Measurements from ENCODE around the gene FMNL3. TPM values are rescaled to one million over a fixed set of nuclear protein-coding genes. Genes with fewer than 3 reads are reported as not detected.

FMNL3 gene
- total and polyA plus RNA-seq, 2 of the 13 experiments (the other 11 are each of a cell fraction or from before 2014, with no cell fraction given) = 0.44 to 1.1 TPM

GRCh38 chr12:49707128-49707811 is at the start of gene FMNL3 (continued):
- TF ChIP-seq ZNF816 (CRISPR knock-in tag; IDR thresholded peaks at IDR 0.05; ENCODE audit: borderline replicate concordance) = no peak; the same call in 1 of the 2 replicates
- peak; percentile 75 for TF ChIP-seq HNRNPK (IDR thresholded peaks at IDR 0.05; ENCODE audit: low read depth, low read length, poor library complexity, severe bottlenecking)
- TF ChIP-seq ZBTB20 (CRISPR knock-in tag; IDR thresholded peaks at IDR 0.05; ENCODE audit: borderline replicate concordance, low read depth) = no peak
- TF ChIP-seq ZNF772 (CRISPR knock-in tag; IDR thresholded peaks at IDR 0.05) = peak; percentile 89
- TF ChIP-seq ZNF749 (CRISPR knock-in tag; IDR thresholded peaks at IDR 0.05; ENCODE audit: borderline replicate concordance) = peak; percentile 63; the same call in 1 of the 2 replicates
- TF ChIP-seq RFXANK (CRISPR knock-in tag; IDR thresholded peaks at IDR 0.05) = no peak
- TF ChIP-seq, protein P1, sequence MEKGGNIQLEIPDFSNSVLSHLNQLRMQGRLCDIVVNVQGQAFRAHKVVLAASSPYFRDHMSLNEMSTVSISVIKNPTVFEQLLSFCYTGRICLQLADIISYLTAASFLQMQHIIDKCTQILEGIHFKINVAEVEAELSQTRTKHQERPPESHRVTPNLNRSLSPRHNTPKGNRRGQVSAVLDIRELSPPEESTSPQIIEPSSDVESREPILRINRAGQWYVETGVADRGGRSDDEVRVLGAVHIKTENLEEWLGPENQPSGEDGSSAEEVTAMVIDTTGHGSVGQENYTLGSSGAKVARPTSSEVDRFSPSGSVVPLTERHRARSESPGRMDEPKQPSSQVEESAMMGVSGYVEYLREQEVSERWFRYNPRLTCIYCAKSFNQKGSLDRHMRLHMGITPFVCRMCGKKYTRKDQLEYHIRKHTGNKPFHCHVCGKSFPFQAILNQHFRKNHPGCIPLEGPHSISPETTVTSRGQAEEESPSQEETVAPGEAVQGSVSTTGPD (CRISPR knock-in tag; IDR thresholded peaks at IDR 0.05) = no peak
- TF ChIP-seq, protein P2, sequence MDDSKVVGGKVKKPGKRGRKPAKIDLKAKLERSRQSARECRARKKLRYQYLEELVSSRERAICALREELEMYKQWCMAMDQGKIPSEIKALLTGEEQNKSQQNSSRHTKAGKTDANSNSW (CRISPR knock-in tag; IDR thresholded peaks at IDR 0.05; ENCODE audit: borderline replicate concordance) = no peak
- TF ChIP-seq, protein P3, sequence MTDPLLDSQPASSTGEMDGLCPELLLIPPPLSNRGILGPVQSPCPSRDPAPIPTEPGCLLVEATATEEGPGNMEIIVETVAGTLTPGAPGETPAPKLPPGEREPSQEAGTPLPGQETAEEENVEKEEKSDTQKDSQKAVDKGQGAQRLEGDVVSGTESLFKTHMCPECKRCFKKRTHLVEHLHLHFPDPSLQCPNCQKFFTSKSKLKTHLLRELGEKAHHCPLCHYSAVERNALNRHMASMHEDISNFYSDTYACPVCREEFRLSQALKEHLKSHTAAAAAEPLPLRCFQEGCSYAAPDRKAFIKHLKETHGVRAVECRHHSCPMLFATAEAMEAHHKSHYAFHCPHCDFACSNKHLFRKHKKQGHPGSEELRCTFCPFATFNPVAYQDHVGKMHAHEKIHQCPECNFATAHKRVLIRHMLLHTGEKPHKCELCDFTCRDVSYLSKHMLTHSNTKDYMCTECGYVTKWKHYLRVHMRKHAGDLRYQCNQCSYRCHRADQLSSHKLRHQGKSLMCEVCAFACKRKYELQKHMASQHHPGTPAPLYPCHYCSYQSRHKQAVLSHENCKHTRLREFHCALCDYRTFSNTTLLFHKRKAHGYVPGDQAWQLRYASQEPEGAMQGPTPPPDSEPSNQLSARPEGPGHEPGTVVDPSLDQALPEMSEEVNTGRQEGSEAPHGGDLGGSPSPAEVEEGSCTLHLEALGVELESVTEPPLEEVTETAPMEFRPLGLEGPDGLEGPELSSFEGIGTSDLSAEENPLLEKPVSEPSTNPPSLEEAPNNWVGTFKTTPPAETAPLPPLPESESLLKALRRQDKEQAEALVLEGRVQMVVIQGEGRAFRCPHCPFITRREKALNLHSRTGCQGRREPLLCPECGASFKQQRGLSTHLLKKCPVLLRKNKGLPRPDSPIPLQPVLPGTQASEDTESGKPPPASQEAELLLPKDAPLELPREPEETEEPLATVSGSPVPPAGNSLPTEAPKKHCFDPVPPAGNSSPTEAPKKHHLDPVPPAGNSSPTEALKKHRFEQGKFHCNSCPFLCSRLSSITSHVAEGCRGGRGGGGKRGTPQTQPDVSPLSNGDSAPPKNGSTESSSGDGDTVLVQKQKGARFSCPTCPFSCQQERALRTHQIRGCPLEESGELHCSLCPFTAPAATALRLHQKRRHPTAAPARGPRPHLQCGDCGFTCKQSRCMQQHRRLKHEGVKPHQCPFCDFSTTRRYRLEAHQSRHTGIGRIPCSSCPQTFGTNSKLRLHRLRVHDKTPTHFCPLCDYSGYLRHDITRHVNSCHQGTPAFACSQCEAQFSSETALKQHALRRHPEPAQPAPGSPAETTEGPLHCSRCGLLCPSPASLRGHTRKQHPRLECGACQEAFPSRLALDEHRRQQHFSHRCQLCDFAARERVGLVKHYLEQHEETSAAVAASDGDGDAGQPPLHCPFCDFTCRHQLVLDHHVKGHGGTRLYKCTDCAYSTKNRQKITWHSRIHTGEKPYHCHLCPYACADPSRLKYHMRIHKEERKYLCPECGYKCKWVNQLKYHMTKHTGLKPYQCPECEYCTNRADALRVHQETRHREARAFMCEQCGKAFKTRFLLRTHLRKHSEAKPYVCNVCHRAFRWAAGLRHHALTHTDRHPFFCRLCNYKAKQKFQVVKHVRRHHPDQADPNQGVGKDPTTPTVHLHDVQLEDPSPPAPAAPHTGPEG (CRISPR knock-in tag; IDR thresholded peaks at IDR 0.05) = peak; percentile 77
- TF ChIP-seq REPIN1 (CRISPR knock-in tag; IDR thresholded peaks at IDR 0.05; ENCODE audit: borderline replicate concordance, low read depth) = peak; percentile 95
- no peak for TF ChIP-seq ATAD3A (CRISPR knock-in tag; IDR thresholded peaks at IDR 0.05)
- TF ChIP-seq SRY (CRISPR knock-in tag; IDR thresholded peaks at IDR 0.05) = peak; percentile 77; the same call in 1 of the 2 replicates
- TF ChIP-seq, protein P4, sequence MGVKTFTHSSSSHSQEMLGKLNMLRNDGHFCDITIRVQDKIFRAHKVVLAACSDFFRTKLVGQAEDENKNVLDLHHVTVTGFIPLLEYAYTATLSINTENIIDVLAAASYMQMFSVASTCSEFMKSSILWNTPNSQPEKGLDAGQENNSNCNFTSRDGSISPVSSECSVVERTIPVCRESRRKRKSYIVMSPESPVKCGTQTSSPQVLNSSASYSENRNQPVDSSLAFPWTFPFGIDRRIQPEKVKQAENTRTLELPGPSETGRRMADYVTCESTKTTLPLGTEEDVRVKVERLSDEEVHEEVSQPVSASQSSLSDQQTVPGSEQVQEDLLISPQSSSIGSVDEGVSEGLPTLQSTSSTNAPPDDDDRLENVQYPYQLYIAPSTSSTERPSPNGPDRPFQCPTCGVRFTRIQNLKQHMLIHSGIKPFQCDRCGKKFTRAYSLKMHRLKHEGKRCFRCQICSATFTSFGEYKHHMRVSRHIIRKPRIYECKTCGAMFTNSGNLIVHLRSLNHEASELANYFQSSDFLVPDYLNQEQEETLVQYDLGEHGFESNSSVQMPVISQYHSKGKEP (CRISPR knock-in tag; IDR thresholded peaks at IDR 0.05) = peak; percentile 88
- TF ChIP-seq, protein P5, sequence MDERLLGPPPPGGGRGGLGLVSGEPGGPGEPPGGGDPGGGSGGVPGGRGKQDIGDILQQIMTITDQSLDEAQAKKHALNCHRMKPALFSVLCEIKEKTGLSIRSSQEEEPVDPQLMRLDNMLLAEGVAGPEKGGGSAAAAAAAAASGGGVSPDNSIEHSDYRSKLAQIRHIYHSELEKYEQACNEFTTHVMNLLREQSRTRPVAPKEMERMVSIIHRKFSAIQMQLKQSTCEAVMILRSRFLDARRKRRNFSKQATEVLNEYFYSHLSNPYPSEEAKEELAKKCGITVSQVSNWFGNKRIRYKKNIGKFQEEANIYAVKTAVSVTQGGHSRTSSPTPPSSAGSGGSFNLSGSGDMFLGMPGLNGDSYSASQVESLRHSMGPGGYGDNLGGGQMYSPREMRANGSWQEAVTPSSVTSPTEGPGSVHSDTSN (CRISPR knock-in tag; IDR thresholded peaks at IDR 0.05) = peak; percentile 93
- TF ChIP-seq NKX3-1 (CRISPR knock-in tag; IDR thresholded peaks at IDR 0.05) = 0 out of 2 replicates have a peak, but pooled peaks have one; percentile 36
- TF ChIP-seq NFE2L2 (IDR thresholded peaks at IDR 0.05; ENCODE audit: low read length) = no peak
- TF ChIP-seq ZNF720 (CRISPR knock-in tag; IDR thresholded peaks at IDR 0.05) = no peak
- peak; percentile 93 for TF ChIP-seq ARNT2 (CRISPR knock-in tag; IDR thresholded peaks at IDR 0.05; ENCODE audit: low read depth)
